ENCODE measurements around the gene F10.

The F10 gene

DNA sequence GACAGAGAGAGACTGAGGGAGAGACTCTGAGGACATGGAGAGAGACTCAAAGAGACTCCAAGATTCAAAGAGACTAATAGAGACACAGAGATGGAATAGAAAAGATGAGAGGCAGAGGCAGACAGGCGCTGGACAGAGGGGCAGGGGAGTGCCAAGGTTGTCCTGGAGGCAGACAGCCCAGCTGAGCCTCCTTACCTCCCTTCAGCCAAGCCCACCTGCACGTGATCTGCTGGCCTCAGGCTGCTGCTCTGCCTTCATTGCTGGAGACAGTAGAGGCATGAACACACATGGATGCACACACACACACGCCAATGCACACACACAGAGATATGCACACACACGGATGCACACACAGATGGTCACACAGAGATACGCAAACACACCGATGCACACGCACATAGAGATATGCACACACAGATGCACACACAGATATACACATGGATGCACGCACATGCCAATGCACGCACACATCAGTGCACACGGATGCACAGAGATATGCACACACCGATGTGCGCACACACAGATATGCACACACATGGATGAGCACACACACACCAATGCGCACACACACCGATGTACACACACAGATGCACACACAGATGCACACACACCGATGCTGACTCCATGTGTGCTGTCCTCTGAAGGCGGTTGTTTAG is 3.3 kb upstream of the F10 start:
- no peak for TF ChIP-seq EZH2phosphoT487 (IDR thresholded peaks at IDR 0.05; ENCODE audit: borderline replicate concordance)
- TF ChIP-seq, protein P1, sequence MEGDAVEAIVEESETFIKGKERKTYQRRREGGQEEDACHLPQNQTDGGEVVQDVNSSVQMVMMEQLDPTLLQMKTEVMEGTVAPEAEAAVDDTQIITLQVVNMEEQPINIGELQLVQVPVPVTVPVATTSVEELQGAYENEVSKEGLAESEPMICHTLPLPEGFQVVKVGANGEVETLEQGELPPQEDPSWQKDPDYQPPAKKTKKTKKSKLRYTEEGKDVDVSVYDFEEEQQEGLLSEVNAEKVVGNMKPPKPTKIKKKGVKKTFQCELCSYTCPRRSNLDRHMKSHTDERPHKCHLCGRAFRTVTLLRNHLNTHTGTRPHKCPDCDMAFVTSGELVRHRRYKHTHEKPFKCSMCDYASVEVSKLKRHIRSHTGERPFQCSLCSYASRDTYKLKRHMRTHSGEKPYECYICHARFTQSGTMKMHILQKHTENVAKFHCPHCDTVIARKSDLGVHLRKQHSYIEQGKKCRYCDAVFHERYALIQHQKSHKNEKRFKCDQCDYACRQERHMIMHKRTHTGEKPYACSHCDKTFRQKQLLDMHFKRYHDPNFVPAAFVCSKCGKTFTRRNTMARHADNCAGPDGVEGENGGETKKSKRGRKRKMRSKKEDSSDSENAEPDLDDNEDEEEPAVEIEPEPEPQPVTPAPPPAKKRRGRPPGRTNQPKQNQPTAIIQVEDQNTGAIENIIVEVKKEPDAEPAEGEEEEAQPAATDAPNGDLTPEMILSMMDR (conservative IDR thresholded peaks at IDR 0.05; ENCODE audit: low read length) = no peak
- no peak overlapping the region for H3K9ac ChIP-seq (ENCODE audit: low read depth, low read length, poor library complexity, severe bottlenecking)
- no peak overlapping the region for H2AFZ ChIP-seq (ENCODE audit: low read length)
- no peaks in the 10 kb centered on the region for H3F3A ChIP-seq (ENCODE audit: low read depth)
- no peak overlapping the region for H3K4me3 ChIP-seq (ENCODE audit: low read length, poor library complexity, severe bottlenecking)
- H3K36me3 ChIP-seq (ENCODE audit: insufficient read depth, low read length) = no peaks in the 10 kb centered on the region
- H3K4me2 ChIP-seq (ENCODE audit: low read depth, low read length, poor library complexity, severe bottlenecking) = no peak overlapping the region
- no peaks in the 10 kb centered on the region for H3K4me1 ChIP-seq (ENCODE audit: insufficient read depth, low read length, poor library complexity, severe bottlenecking)
- H3K27me3 ChIP-seq (ENCODE audit: insufficient read depth, low read length, poor library complexity, severe bottlenecking) = no peaks in the 10 kb centered on the region
- no peaks in the 10 kb centered on the region for H4K20me1 ChIP-seq (ENCODE audit: insufficient read depth, low read length, poor library complexity, severe bottlenecking)
- H3K9me3 ChIP-seq (ENCODE audit: insufficient read depth, low read depth, low read length) = no peaks in the 10 kb centered on the region
- no peaks in the 10 kb centered on the region for H3K9me2 ChIP-seq (replicated peaks; ENCODE audit: low read depth, low read length)
- H3K79me2 ChIP-seq (ENCODE audit: insufficient read depth, low read length) = no peaks in the 10 kb centered on the region

DNA sequence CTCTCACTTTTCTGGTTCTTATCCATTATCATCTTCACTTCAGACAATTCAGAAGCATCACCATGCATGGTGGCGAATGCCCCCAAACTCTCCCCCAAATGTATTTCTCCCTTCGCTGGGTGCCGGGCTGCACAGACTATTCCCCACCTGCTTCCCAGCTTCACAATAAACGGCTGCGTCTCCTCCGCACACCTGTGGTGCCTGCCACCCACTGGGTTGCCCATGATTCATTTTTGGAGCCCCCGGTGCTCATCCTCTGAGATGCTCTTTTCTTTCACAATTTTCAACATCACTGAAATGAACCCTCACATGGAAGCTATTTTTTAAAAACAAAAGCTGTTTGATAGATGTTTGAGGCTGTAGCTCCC is 2.8 kb upstream of the F10 start:
- Histone ChIP-seq H3K9ac (ENCODE audit: low read depth, low read length, poor library complexity, severe bottlenecking) (no peak overlapping the region), H3K4me3 (ENCODE audit: low read length, poor library complexity, severe bottlenecking) (no peak overlapping the region), H2AFZ (ENCODE audit: low read length) (no peak overlapping the region), H4K20me1 (ENCODE audit: insufficient read depth, low read length, poor library complexity, severe bottlenecking) (no peaks in the 10 kb centered on the region), H3K27me3 (ENCODE audit: insufficient read depth, low read length, poor library complexity, severe bottlenecking) (no peaks in the 10 kb centered on the region), H3K4me1 (ENCODE audit: insufficient read depth, low read length, poor library complexity, severe bottlenecking) (no peaks in the 10 kb centered on the region), H3K9me2 (replicated peaks; ENCODE audit: low read depth, low read length) (no peaks in the 10 kb centered on the region), H3K4me2 (ENCODE audit: low read depth, low read length, poor library complexity, severe bottlenecking) (no peak overlapping the region), H3K9me3 (ENCODE audit: insufficient read depth, low read depth, low read length) (no peaks in the 10 kb centered on the region), H3F3A (ENCODE audit: low read depth) (no peaks in the 10 kb centered on the region), H3K79me2 (ENCODE audit: insufficient read depth, low read length) (no peaks in the 10 kb centered on the region), H3K36me3 (ENCODE audit: insufficient read depth, low read length) (no peaks in the 10 kb centered on the region)
- TF ChIP-seq, protein P1 (conservative IDR thresholded peaks at IDR 0.05; ENCODE audit: low read length) = no peak
- no peak for TF ChIP-seq EZH2phosphoT487 (IDR thresholded peaks at IDR 0.05; ENCODE audit: borderline replicate concordance)

DNA sequence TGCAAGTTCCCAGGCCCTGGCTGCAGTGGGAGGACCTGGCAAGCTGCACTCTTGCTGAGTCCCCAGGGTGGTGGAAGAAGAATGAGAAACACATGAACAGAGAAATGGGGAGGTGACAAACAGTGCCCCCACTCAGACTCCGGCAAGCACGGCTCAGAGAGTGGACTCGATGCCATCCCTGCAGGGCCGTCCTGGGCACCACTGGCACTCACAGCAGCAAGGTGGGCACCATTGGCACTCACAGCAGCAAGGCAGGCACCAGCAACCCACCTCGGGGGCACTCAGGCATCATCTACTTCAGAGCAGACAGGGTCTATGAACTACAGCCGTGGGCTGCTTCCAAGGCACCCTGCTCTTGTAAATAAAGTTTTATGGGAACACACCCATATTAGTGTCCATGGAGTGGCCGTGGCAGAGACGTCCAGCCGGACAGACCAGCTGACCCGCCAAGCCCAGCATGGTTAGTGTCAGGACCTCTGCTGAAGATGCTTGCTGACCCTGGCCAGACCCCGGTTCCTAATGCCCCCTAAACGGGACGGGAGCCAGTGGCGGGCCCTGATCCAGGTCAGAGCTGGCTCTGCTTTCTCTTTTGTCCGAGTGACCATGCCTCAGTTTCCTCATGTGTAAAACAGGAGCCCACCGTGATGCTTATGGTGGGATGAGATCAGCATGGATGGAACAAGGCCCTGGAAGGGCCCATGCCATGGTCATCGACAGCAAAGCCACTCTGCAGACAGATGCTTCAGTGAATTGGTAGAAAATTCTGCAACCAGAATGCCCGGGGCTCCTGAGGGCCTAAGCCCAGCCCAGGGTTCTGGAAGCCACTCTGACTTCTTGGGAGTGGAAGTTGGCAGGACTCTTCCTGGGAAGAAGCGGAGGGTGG is 2.1 kb upstream of the F10 start:
- Histone ChIP-seq H3F3A (ENCODE audit: low read depth) (no peaks in the 10 kb centered on the region), H4K20me1 (ENCODE audit: insufficient read depth, low read length, poor library complexity, severe bottlenecking) (no peaks in the 10 kb centered on the region), H3K9me3 (ENCODE audit: insufficient read depth, low read depth, low read length) (no peaks in the 10 kb centered on the region), H3K4me3 (ENCODE audit: low read length, poor library complexity, severe bottlenecking) (no peak overlapping the region), H3K36me3 (ENCODE audit: insufficient read depth, low read length) (no peaks in the 10 kb centered on the region), H2AFZ (ENCODE audit: low read length) (no peak overlapping the region), H3K27me3 (ENCODE audit: insufficient read depth, low read length, poor library complexity, severe bottlenecking) (no peaks in the 10 kb centered on the region), H3K79me2 (ENCODE audit: insufficient read depth, low read length) (no peaks in the 10 kb centered on the region), H3K4me2 (ENCODE audit: low read depth, low read length, poor library complexity, severe bottlenecking) (no peak overlapping the region), H3K9me2 (replicated peaks; ENCODE audit: low read depth, low read length) (no peaks in the 10 kb centered on the region), H3K4me1 (ENCODE audit: insufficient read depth, low read length, poor library complexity, severe bottlenecking) (no peaks in the 10 kb centered on the region), H3K9ac (ENCODE audit: low read depth, low read length, poor library complexity, severe bottlenecking) (no peak overlapping the region)
- no peak for TF ChIP-seq EZH2phosphoT487 (IDR thresholded peaks at IDR 0.05; ENCODE audit: borderline replicate concordance)
- TF ChIP-seq, protein P1 (conservative IDR thresholded peaks at IDR 0.05; ENCODE audit: low read length) = no peak
